ENCODE measurements around the gene GABRP. TPM values are rescaled to one million over a fixed set of nuclear protein-coding genes. Genes with fewer than 3 reads are reported as not detected.

Gene GABRP
- total RNA-seq, 4 donors from 2014 or later: 0.76 to 1.2 TPM; not detected in 2

GRCh38 chr5:170849374-170849773, 65.8 kb downstream of the GABRP start:
- no peak for TF ChIP-seq POLR2A (IDR thresholded peaks at IDR 0.05)
- no peak for TF ChIP-seq CTCF (IDR thresholded peaks at IDR 0.05)
- Histone ChIP-seq H3K27me3 (no peaks in the 10 kb centered on the region), H3K9me3 (no peaks in the 10 kb centered on the region), H3K27ac (no peak overlapping the region), H3K36me3 (no peaks in the 10 kb centered on the region), H3K4me1 (no peaks in the 10 kb centered on the region), H3K4me3 (no peak overlapping the region)
- no peak for DNase-seq

- no peak for DNase-seq
Observed at GRCh38 chr5:170854566-170854965, 71.0 kb downstream of the GABRP start.

GRCh38 chr5:170857066-170857465, 73.5 kb downstream of the GABRP start:
- H3K36me3 ChIP-seq: no peaks in the 10 kb centered on the region
- DNase-seq: no peak
- H3K4me1 ChIP-seq: no peaks in the 10 kb centered on the region
- H3K27me3 ChIP-seq: no peaks in the 10 kb centered on the region
- no peak overlapping the region for H3K4me3 ChIP-seq
- no peak for TF ChIP-seq CTCF (IDR thresholded peaks at IDR 0.05)
- no peak for TF ChIP-seq POLR2A (IDR thresholded peaks at IDR 0.05)
- peaks cover 0 to 14% (median 7%) of the 10 kb centered on the region in 4 donors for H3K9me3 ChIP-seq
- H3K27ac ChIP-seq: no peak overlapping the region

More at GRCh38 chr5:170854566-170854965, 71.0 kb downstream of the GABRP start:
- Histone ChIP-seq H3K4me3 (no peak overlapping the region), H3K9me3 (peaks cover 0 to 2% (median under 1%) of the 10 kb centered on the region in 4 donors), H3K27me3 (no peaks in the 10 kb centered on the region), H3K36me3 (no peaks in the 10 kb centered on the region), H3K4me1 (no peaks in the 10 kb centered on the region), H3K27ac (no peak overlapping the region)
- TF ChIP-seq POLR2A (IDR thresholded peaks at IDR 0.05) (no peak), CTCF (IDR thresholded peaks at IDR 0.05) (no peak)

- TF ChIP-seq POLR2A (IDR thresholded peaks at IDR 0.05) (no peak), CTCF (IDR thresholded peaks at IDR 0.05) (no peak)
Observed at GRCh38 chr5:170860415-170860814, 76.9 kb downstream of the GABRP start.

GRCh38 chr5:170860818-170861666, 77.5 kb downstream of the GABRP start:
- no peaks in the 10 kb centered on the region for H3K27me3 ChIP-seq
- no peaks in the 10 kb centered on the region for H3K36me3 ChIP-seq
- H3K4me3 ChIP-seq: peak overlapping the region in 1 of 4 donors; percentile 84
- H3K9me3 ChIP-seq: peaks cover 0 to 20% (median 7%) of the 10 kb centered on the region in 4 donors
- H3K27ac ChIP-seq: no peak overlapping the region
- no peak for TF ChIP-seq POLR2A (IDR thresholded peaks at IDR 0.05)
- TF ChIP-seq CTCF (IDR thresholded peaks at IDR 0.05): no peak
- H3K4me1 ChIP-seq: no peaks in the 10 kb centered on the region
- DNase-seq: no peak

More at GRCh38 chr5:170860415-170860814, 76.9 kb downstream of the GABRP start:
- Histone ChIP-seq H3K27me3 (no peaks in the 10 kb centered on the region), H3K4me1 (no peaks in the 10 kb centered on the region), H3K27ac (no peak overlapping the region), H3K9me3 (peaks cover 0 to 20% (median 7%) of the 10 kb centered on the region in 4 donors), H3K36me3 (no peaks in the 10 kb centered on the region), H3K4me3 (no peak overlapping the region)
- no peak for DNase-seq
